GM18873 (cell line): ENCODE data around the gene PFKFB2.

Experiments
- ATAC-seq: cut with Tn5 transposase; IDR thresholded peaks from one replicate; pipeline ENCODE4 v1.9.1; 2021; ENCODE audit warnings: mild to moderate bottlenecking, moderate library complexity, moderate number of reproducible peaks; ENCODE audit not compliant: unreplicated experiment, low FRiP score

PFKFB2 gene

DNA sequence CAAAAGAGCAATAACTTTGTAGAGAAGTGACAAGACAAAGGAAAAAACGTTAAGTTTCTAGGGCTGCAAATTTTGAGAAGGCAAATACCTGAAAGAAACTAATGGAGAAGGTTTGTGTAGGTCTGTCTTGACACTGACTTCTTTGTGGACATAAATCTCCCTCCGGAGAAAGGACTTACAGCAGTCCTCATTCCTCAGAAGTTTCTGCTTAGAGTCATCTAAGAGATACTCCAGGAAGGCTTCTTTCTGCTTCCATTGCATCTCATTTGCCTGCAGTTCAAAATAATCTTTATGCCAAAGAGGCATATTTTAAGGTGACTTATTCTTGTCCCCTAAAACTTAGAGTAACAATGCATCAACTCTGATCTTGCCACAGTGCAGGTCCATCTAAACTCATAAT is 31.2 kb downstream of the PFKFB2 start:
- no peak for ATAC-seq

DNA sequence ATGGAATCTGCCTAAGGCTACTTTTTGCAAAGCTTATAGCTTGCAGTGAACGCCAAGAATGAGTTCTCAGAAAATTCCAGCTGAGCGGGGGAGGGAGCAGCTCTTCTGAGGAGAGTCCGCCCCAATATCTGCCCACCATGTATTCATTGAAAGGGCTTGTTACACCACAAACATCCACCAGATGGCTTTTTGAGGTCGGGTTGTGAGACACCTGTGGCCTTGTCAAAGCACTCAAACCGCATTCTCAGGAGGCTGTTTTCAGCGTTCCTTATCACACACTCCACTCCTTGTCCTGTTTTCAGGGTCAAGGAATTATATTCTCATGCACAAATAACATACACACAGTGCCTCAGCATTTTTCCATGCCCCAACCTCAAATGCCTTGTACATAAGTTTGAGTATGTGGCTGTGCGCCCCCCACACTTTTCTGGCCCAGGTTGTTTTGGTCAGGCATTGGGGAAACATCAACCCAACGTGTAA is 31.7 kb downstream of the PFKFB2 start:
- no peak for ATAC-seq

DNA sequence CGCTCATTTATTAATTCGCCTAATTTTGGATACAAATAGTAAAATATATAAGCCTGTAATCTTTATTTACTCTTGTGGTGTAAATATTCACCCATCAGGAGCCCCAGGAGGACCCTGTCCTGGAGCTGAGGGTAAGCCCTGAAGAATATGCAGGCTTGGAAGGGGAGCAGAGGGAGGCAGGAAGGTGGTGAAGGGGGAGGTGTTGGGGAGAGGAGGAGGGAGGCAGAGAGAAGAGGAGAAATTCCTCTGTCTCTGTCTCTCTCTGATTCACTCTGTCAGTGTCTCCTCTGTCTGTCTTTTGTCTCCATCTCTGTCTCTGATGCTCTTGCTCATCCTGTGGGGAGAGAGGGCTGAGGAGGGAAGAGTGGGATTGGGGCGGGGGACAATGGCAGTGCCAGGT is 32.8 kb downstream of the PFKFB2 start:
- ATAC-seq = no peak

- ATAC-seq = no peak
Measured at GRCh38 chr1:207088161-207088560, 35.1 kb downstream of the PFKFB2 start.

DNA sequence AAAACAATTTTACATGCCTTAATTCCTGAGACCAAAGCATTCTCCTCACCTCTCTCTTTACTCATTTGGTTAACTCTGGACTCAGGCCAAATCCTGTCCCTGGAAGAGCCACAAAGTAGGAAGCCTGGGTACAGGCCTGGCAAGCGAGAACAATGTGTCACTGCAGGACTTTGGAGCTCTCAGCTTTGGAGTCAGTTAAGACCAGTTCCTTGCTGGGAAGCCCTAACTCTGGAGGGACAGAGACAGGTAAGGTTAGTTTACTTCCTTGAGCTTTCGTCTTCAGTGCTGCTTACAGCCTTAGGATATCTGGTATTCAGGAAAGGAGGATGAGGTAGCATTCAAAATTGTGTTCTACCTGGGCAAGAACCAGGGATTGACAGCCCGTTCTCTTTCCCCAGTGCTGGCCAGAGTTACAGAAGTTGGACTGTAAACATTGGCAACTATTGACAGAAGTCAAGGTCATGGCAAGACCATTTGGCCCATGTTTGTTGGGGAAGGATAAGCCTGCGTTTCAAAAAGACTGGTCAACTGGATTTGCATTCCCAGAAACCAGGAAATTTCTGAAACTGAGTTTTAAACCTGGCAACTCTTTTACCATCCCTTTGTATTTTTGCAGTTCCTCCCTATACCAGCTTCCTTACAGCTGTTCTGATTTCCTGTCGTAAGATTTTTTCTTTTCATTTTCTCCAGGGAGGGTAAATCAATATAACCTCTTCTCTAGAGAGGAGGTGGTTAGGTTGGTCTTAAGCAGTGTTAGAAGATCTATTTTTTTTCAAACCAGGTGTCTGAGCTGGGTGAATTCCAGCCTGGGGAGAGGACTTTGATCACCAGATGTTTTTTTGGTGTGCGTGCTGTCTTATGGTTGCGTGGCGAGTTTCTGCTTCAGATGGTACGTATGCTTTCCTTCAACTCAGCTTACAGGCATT is 35.9 kb downstream of the PFKFB2 start, which contains the start of gene C4BPB:
TSS of gene C4BPB (plus strand) at position 160 of the 926 bp plus-strand sequence. CDS start at position 832, 672 bp downstream.
- no peak for ATAC-seq

DNA sequence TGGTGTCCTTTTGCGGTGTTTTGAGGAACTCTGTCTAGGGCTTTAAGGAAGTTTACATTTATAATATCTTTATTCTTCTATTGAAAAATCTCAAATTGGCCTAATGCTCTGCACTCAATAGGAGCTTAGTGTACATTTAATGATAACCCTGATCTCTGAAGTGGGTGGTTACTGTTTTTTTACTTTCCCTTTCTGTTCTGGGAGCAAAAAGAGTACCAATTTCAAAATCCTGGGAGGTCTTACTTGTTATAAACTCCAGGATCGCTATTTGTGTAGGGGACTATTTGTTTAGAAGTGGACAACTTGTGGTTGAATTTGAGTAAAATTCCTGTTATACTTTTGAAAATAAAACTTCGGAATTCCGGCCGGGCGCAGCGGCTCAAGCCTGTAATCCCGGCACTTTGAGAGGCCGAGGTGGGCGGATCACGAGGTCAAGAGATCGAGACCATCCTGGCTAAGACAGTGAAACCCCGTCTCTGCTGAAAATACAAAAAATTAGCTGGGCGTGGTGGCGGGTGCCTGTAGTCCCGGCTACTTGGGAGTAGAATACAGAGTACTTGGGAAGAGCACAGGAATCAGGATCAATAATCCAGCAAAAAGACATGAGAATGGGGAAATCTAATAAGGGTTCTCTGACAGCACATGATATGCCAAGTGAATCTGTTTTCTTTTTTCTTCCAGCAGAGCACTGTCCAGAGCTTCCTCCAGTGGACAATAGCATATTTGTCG is 36.7 kb downstream of the PFKFB2 start:
- ATAC-seq = no peak

DNA sequence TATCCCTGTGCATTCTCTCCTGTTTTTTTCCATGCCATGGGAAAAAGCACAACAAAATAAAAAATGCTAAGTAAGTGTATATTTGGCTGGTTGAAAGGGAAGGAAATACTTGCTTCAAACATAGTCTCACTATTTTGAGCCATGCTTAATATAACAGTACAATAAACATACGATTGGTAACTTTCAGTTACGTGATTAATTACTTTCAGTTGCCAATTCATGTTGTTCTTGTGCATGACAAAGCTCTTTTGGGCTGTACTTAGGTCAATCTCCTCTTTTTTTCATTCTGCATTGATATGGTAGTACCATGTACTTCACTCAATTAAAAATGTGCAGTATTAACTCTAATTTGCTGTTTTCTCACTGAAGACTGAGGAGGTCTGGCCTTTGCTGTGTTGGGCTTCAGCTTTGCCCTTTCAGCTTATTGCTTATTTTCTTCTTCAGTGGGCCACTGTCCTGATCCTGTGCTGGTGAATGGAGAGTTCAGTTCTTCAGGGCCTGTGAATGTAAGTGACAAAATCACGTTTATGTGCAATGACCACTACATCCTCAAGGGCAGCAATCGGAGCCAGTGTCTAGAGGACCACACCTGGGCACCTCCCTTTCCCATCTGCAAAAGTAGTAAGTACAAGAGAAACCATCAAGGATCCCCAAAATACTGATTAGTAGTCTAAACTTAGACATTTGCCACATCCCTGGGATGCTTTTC is 38.3 kb downstream of the PFKFB2 start:
- no peak for ATAC-seq

GRCh38 chr1:207093944-207094343 is 40.9 kb downstream of the PFKFB2 start:
- no peak for ATAC-seq

GRCh38 chr1:207097871-207098324 is 44.8 kb downstream of the PFKFB2 start:
- ATAC-seq = no peak

- no peak for ATAC-seq
Measured at GRCh38 chr1:207101720-207102119, 48.6 kb downstream of the PFKFB2 start.

GRCh38 chr1:207102146-207102545 is 49.1 kb downstream of the PFKFB2 start:
- ATAC-seq = no peak

DNA sequence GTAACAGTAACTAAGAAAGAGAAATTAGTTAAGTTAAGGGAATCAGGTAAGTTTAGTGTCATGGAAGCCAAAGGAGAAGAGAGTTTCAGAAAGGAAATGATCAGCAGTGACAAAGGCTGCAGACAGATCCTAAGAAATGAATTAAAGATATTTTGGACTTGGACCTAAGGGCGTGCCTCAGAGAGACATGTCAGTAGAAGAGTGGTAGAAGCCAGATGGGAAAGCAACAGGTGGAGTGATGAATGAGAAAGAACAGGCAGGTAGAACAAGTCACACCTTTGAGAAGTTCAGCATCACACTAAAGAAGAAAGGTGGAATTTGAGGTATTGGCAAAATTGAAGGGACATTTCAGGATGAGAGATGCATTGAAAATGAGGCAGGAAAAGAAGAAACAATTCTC is 49.6 kb downstream of the PFKFB2 start:
- ATAC-seq = no peak

DNA sequence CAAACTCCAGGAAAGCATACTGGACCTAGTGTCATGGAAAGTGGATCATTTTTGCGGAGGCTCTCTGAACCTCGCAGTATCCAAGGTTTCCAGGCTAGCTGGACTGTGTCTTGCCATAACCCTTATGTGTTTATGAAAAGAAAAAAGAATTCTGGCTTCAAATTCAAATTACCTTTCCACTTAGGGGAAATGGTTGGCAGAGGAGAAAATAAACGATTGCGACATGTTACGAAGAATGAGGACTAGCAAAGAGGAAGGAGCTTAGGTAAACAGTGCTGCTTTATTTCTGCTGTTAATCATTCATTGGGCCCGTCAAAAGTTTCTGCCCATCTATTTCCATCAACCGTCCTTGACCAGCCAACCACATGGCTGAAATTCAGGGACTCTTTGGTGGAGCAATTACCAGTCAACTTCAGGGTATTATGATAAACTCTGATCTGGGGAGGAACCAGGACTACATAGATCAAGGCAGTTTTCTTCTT is 50.9 kb downstream of the PFKFB2 start, which contains the start of gene C4BPA:
TSS of gene C4BPA (plus strand) at position 342 of the 482 bp plus-strand sequence. CDS start 8,793 bp downstream, outside the sequence.
- ATAC-seq = no peak

DNA sequence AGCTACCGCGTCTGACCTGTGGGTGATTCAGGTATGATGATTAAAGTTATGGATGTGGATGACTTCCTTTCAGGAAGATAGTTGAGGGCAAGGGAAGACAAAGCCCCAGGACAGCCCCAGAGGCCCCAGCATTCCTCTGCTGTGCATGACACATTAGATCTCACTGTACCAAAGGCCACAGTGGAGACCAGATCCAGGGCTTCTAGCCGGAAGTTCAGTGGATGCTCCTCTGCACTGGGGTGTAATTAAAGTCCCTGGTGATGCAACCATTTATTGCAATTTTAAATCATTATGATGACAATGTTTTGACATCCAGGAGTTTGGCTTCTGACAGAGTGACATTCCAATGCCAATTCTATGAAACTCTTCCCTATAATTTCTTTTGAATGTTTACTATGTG is 55.9 kb downstream of the PFKFB2 start:
- no peak for ATAC-seq

- no peak for ATAC-seq
Measured at GRCh38 chr1:207112616-207113296, 59.7 kb downstream of the PFKFB2 start.

DNA sequence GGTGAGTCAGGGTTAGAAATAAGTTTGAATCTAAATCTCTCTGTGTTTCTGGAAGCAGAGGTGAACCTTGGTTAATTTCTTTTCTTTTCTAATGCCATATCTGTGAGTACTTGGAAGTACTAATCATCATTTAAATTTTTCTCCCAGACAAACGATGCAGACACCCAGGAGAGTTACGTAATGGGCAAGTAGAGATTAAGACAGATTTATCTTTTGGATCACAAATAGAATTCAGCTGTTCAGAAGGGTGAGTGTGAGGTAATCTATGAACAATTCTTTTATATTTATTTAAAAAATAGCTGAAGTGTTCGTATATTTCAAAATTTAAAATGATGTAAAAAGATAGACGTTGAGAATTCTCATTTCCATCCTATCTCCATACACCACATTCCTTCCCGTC is 62.2 kb downstream of the PFKFB2 start:
- no peak for ATAC-seq

GRCh38 chr1:207124389-207124788 is 71.3 kb downstream of the PFKFB2 start:
- no peak for ATAC-seq

- no peak for ATAC-seq
Measured at GRCh38 chr1:207128336-207128921, 75.4 kb downstream of the PFKFB2 start.

- ATAC-seq = no peak
Measured at GRCh38 chr1:207129053-207129452, 76.0 kb downstream of the PFKFB2 start.
